Vagina (tissue), 2 donors: ENCODE measurements around the gene PTPRE.

Experiments
- CTCF ChIP-seq, 3 experiments: fragments of 450-650 bp in 2 of 3; fragments of 200-600 bp in 1 of 3; sonication (generic) in 1 of 3; IDR thresholded peaks; one replicate each; pipeline ENCODE4 v1.5.1; 2017 to 2019; ENCODE audit warnings: antibody characterized with exemption in 3 of 3, mild to moderate bottlenecking in 2 of 3, moderate library complexity in 2 of 3
- POLR2AphosphoS5 ChIP-seq, 2 donors: sonication (generic); formaldehyde crosslinking; IDR thresholded peaks; one replicate each; pipeline ENCODE4 v1.9.0; 2017; ENCODE audit warnings: antibody characterized with exemption in 2 of 2, mild to moderate bottlenecking in 2 of 2, low read depth in 1 of 2; ENCODE audit not compliant: insufficient read depth in 1 of 2

- no peak for TF ChIP-seq CTCF (IDR thresholded peaks at IDR 0.05)
- TF ChIP-seq POLR2AphosphoS5 (IDR thresholded peaks at IDR 0.05; ENCODE audit: insufficient read depth in 1 of 2, low read depth in 1 of 2) = no peak
Observed at GRCh38 chr10:127971963-127972615, 65.2 kb downstream of the PTPRE start.
